ENCODE measurements around the gene KCNH5.

The KCNH5 gene

GRCh38 chr14:63011623-63012022 lies 33.6 kb downstream of the KCNH5 start:
- TF ChIP-seq, protein P1, sequence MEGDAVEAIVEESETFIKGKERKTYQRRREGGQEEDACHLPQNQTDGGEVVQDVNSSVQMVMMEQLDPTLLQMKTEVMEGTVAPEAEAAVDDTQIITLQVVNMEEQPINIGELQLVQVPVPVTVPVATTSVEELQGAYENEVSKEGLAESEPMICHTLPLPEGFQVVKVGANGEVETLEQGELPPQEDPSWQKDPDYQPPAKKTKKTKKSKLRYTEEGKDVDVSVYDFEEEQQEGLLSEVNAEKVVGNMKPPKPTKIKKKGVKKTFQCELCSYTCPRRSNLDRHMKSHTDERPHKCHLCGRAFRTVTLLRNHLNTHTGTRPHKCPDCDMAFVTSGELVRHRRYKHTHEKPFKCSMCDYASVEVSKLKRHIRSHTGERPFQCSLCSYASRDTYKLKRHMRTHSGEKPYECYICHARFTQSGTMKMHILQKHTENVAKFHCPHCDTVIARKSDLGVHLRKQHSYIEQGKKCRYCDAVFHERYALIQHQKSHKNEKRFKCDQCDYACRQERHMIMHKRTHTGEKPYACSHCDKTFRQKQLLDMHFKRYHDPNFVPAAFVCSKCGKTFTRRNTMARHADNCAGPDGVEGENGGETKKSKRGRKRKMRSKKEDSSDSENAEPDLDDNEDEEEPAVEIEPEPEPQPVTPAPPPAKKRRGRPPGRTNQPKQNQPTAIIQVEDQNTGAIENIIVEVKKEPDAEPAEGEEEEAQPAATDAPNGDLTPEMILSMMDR (IDR thresholded peaks at IDR 0.05; ENCODE audit: low read length, missing control alignments): no peak
- no peak overlapping the region for H3K4me3 ChIP-seq (replicated peaks; ENCODE audit: low read depth, low read length)
- no peak for DNase-seq (ENCODE audit: low read depth)

DNA sequence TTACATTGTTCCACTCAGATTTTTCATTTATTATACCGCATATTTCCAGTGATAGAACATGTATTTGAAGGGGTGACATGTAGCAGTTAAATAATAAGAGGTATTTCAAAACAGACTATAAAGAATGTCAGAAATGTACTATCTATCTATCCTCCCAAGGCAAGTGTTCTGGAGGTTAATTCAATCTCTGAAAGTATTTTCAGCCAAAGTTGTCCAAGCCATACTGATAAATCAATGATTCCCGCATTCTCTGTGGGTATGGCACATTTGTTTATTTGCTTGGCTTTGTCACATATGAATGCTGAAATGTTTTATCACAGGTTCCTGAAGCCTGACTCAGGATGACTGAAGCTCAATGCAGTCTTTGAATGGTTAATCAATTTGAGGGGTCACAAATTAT lies 35.8 kb downstream of the KCNH5 start:
- no peak for DNase-seq (ENCODE audit: low read depth)
- TF ChIP-seq, protein P1 (IDR thresholded peaks at IDR 0.05; ENCODE audit: low read length, missing control alignments): no peak
- no peak overlapping the region for H3K4me3 ChIP-seq (replicated peaks; ENCODE audit: low read depth, low read length)

DNA sequence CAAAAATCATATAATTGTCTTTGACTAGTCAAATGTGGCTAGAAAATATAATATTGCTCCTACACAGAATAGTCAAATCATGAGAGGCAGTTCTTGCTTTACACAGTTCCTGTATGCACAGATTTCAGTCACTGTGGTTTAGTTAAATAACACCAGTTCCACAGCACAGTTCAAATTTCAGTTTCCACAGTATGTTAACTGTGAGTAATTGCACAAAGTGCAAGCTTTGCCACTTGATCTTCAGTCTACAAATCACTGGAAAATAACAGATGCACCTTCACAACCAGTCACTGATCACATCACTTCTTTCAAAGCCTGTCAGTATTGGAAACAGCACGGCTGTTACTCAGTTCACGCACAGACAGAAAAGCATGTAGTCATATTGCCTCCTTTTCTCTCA lies 38.7 kb downstream of the KCNH5 start:
- DNase-seq (ENCODE audit: low read depth): no peak
- TF ChIP-seq, protein P1 (IDR thresholded peaks at IDR 0.05; ENCODE audit: low read length, missing control alignments): no peak
- no peak overlapping the region for H3K4me3 ChIP-seq (replicated peaks; ENCODE audit: low read depth, low read length)

DNA sequence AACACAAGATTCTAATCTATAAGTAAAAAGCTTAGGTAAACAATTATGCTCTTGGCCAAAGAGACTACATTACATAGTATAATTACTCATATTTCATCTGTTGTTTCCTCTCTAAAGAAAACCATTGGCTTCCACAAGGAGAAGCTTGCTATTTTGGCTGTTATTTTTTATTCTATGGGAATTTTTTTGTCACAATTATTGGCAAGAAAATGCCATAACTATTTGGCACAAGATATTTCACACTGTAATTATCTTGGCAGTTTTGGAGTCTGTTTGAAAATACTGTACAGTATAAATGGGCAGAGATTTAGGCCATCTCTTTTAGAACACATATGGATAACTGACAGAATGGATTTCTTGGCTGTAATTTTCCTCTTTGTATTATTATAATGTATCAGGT lies 51.2 kb downstream of the KCNH5 start:
- H3K4me3 ChIP-seq (replicated peaks; ENCODE audit: low read depth, low read length): no peak overlapping the region
- no peak for DNase-seq (ENCODE audit: low read depth)
- TF ChIP-seq, protein P1 (IDR thresholded peaks at IDR 0.05; ENCODE audit: low read length, missing control alignments): no peak

- H3K4me3 ChIP-seq (replicated peaks; ENCODE audit: low read depth, low read length): no peak overlapping the region
- TF ChIP-seq, protein P1 (IDR thresholded peaks at IDR 0.05; ENCODE audit: low read length, missing control alignments): no peak
- peak; percentile 2 for DNase-seq (ENCODE audit: low read depth)
These were observed 56.3 kb downstream of the KCNH5 start for GRCh38 chr14:62988967-62989366.

- TF ChIP-seq, protein P1 (IDR thresholded peaks at IDR 0.05; ENCODE audit: low read length, missing control alignments): no peak
- H3K4me3 ChIP-seq (replicated peaks; ENCODE audit: low read depth, low read length): no peak overlapping the region
- DNase-seq (ENCODE audit: low read depth): no peak
These were observed 61.4 kb downstream of the KCNH5 start for GRCh38 chr14:62983821-62984220.

GRCh38 chr14:62980693-62981092 lies 64.6 kb downstream of the KCNH5 start:
- no peak for DNase-seq (ENCODE audit: low read depth)
- TF ChIP-seq, protein P1 (IDR thresholded peaks at IDR 0.05; ENCODE audit: low read length, missing control alignments): no peak
- H3K4me3 ChIP-seq (replicated peaks; ENCODE audit: low read depth, low read length): no peak overlapping the region

Measured in fibroblast of pulmonary artery (primary cell).